GDM1 (cell line): ENCODE measurements around the gene SCGB3A1.

Source experiments
- DNase-seq: peaks from one replicate; lab custom pipeline; 2025; lab: John Stamatoyannopoulos, UW

Gene SCGB3A1

GRCh38 chr5:180625125-180625790 lies 34.0 kb upstream of the SCGB3A1 start:
- no peak for DNase-seq

- DNase-seq, result no peak
These were observed 33.3 kb upstream of the SCGB3A1 start for GRCh38 chr5:180624587-180624986.

- DNase-seq, result no peak
These were observed 32.5 kb upstream of the SCGB3A1 start for GRCh38 chr5:180623844-180624243.

- DNase-seq, result no peak
These were observed 32.1 kb upstream of the SCGB3A1 start for GRCh38 chr5:180623411-180623834.

- no peak for DNase-seq
These were observed 31.6 kb upstream of the SCGB3A1 start for GRCh38 chr5:180622910-180623309.

- DNase-seq, result no peak
These were observed 30.0 kb upstream of the SCGB3A1 start for GRCh38 chr5:180621311-180621710.

- DNase-seq, result no peak
These were observed 28.7 kb upstream of the SCGB3A1 start for GRCh38 chr5:180620014-180620413.

GRCh38 chr5:180619563-180619915 lies 28.2 kb upstream of the SCGB3A1 start:
- DNase-seq, result no peak

GRCh38 chr5:180618829-180619562 lies 27.7 kb upstream of the SCGB3A1 start:
- DNase-seq, result no peak

GRCh38 chr5:180618487-180618828 lies 27.2 kb upstream of the SCGB3A1 start:
- DNase-seq, result no peak

- DNase-seq, result no peak
These were observed 22.5 kb upstream of the SCGB3A1 start for GRCh38 chr5:180613814-180614188.

GRCh38 chr5:180613188-180613813 lies 22.0 kb upstream of the SCGB3A1 start:
- no peak for DNase-seq

GRCh38 chr5:180612683-180613082 lies 21.4 kb upstream of the SCGB3A1 start:
- DNase-seq, result no peak

GRCh38 chr5:180611140-180611850 lies 20.0 kb upstream of the SCGB3A1 start:
- DNase-seq, result no peak

GRCh38 chr5:180609817-180610550 lies 18.7 kb upstream of the SCGB3A1 start:
- no peak for DNase-seq

- DNase-seq, result no peak
These were observed 18.1 kb upstream of the SCGB3A1 start for GRCh38 chr5:180609386-180609785.

- no peak for DNase-seq
These were observed 17.4 kb upstream of the SCGB3A1 start for GRCh38 chr5:180608572-180609310.

GRCh38 chr5:180607861-180608571 lies 16.7 kb upstream of the SCGB3A1 start:
- no peak for DNase-seq

GRCh38 chr5:180606215-180606785 lies 15.0 kb upstream of the SCGB3A1 start:
- DNase-seq, result no peak

GRCh38 chr5:180605554-180606214 lies 14.4 kb upstream of the SCGB3A1 start:
- DNase-seq, result peak; percentile 9
